Fibroblast of skin of left quadriceps (primary cell): ENCODE data around the gene JAKMIP1.
"Not testable (repeated sequence)": the region's sequence is repeated elsewhere in the genome, so short reads cannot be mapped to it uniquely, and the experiment has no call there.

ENCODE experiments used
- DNase-seq, 2 experiments: peaks; one replicate each; pipeline ENCODE4 v3.0.0-alpha.2; 2013; ENCODE audit warnings: low read depth in 2 of 2

The JAKMIP1 gene

DNA sequence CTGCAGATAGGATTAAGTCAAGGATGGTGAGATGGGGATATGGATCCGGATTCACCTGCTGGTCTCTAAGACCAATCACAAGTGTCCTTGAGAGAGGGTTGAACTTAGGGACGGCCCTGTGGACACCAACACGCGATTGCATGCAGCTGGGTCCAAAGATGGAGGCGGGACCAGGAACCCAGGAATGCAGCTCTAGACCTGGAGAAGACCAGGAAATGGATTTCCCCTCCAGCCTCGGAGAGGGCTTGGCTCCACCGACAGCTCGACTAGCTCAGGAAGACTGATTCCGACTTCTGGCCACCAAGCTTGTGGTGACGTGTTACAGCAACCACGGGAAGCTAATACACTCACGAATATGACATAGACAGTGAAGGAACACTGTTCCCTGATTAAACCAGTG is 186.8 kb downstream of the JAKMIP1 start:
- no peak for DNase-seq

GRCh38 chr4:6012200-6012599 is 188.1 kb downstream of the JAKMIP1 start:
- DNase-seq = no peak

DNA sequence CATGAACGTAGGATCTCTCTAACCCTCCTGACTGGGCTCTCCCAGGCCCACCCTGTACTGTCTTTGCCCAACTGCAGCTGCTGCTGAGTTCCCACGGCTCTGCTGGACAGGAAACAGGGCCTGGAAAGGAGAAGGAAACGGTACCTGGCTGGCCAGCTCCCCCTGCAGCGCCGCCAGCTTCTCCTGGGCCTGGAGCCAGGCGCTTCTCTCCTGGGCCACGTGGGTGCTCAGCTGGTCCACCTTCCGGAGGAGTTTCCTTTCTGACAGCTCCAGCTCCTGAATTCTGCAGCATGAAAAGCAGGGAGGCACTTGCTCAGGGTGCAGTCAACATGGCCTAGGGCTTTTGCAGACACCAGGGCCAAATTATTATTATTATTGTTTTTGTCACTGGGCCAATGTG is 188.7 kb downstream of the JAKMIP1 start:
- no peak for DNase-seq

GRCh38 chr4:6011271-6011671 is 189.1 kb downstream of the JAKMIP1 start:
- DNase-seq = no peak

- DNase-seq = no peak
Measured at GRCh38 chr4:6010789-6011188, 189.6 kb downstream of the JAKMIP1 start.

DNA sequence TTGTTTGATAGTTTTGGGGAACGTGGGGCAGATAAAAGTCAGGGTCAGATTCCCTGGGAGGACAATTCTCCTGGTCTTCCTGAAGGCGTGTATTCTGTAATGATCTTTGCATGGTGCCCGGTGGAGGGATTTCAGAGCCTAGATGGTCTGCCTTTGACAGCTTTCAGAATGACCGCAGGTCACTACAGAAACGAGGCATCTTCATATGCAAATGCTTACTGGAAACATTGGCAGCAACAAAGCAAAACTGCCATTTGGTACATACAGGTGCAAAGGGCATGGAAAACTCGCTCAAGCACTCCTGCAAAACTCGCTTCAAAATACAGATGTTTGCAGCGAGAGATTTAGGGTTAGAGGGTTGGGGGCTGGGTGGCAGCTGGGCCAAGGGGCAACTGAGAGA is 190.9 kb downstream of the JAKMIP1 start:
- no peak for DNase-seq

DNA sequence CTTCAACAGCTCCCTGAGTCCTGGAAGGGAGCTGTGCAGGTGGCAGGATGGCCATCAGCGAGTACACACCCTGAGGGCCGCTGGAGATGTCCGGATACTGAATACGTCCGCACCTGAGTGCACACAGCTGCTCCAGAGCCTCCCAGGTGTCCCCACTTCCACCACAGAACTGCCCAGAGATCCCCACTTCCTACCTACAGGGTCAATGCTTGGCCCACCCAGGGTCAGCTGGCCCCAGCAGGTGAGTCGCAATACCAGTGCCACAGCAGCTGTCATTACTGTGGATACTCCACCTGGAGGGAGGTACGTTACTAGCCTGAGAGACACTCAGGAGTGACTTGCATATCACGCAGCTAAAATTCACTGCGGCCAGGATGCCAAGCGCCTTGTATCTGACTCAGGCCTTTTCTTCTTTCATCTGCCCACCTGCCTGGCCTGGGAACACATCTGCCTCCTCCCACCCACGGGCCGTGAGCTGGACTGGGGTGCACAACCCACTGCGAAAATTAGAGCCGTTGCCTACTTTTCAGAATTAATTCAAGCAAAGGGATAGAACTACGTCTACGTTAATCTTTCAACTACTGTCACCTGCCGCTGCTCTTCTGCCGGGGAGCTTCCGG is 191.5 kb downstream of the JAKMIP1 start:
- no peak for DNase-seq

GRCh38 chr4:6008092-6008551 is 192.2 kb downstream of the JAKMIP1 start:
- DNase-seq = no peak

DNA sequence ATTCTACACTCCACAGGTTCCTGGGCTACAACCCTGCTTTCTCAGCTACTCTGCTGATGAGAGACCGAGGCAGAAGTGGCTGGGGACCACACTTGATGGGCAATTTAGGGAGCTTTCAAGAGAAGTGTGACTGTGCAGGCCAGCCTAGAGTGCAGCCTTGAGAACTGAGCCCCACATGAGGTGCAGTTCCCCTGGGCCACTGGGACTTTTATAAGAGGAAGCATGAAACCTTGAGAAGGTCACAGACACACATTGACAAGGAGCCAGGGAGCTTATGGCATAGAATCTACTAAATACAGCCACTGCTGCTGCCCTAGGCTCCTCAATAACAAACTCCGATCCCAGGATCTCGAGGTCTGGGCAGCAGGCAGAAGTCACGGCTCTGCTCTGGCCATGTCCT is 195.2 kb downstream of the JAKMIP1 start:
- DNase-seq = no peak

DNA sequence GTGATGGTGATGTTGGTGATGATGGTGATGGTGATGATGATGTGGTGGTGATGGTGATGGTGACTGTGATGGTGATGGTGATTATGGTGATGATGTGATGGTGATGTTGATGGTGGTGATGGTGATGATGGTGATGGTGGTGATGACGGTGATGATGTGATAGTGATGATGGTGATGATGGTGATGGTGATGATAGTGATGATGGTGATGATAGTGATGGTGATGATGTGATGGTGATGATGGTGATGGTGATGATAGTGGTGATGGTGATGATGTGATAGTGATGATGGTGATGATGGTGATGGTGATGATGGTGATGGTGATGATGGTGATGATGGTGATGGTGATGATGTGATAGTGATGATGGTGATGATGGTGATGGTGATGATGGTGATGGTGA is 196.9 kb downstream of the JAKMIP1 start:
- DNase-seq = not testable (repeated sequence)

DNA sequence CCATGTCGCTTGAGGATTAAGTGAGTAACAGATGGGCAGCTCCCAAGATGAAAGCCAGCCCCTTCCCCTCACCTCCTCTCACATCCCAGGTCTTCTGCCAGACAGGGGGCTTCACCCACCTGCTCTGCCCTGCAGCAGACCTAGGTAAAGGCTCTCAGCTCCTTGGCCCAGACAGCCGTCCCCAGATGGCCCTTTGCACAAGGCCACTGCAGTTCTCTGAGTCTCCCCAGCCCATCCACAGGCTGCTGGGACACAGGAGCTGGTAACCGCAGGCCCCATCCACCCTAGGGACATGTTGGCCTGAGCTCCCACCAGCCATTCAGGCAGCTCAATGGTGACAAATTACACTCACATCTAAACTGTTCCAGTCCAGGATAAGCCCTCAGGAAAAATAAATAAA is 197.4 kb downstream of the JAKMIP1 start:
- no peak for DNase-seq

GRCh38 chr4:6002492-6002833 is 197.9 kb downstream of the JAKMIP1 start:
- DNase-seq = no peak

- no peak for DNase-seq
Measured at GRCh38 chr4:6001680-6002491, 198.5 kb downstream of the JAKMIP1 start.

DNA sequence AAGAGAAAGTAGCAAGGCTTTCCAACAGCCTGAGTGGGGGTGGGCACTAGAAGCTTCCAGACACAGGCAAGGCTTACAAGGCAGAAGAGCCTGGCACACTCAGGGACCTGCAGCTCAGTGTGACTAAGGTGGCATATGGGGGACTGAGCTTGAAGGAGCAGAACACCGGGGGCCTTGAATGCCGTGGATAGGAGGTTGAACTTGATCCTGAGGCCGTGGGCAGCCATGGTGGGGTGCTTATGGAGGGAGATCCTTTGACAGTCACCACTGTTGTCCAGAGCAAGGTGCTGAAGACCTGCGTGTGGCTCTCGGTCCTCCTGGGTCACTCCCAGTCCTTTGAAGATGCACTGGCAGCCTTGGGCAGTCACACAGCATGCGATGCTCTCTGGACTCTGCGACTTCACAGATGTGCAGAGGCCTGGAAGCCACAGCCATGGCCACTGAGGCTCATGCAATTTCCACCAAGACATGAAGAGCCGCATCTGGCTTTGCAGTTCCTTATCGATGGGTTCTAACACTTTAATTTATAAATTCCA is 200.5 kb downstream of the JAKMIP1 start:
- DNase-seq = no peak

DNA sequence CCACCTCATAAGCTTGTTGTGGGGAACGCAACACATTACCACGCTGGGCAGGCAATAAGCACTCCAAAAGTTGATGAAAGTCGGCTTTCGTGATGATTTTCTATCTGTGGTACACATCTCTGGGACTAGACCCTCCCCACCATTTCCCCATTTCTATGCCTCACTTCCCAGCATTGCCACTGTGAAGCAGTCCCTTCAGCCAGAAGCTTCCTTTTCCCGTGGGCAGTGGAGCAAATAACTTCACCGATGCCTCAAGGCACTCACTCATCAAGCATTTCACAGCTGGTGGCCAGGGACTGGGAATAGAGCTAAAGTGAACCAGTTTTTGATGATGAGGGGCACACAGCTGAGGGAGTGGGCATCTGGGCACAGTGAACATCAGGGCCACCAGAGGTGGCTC is 201.0 kb downstream of the JAKMIP1 start:
- no peak for DNase-seq

- DNase-seq = peak; percentile 11 to 12
Measured at GRCh38 chr4:5998333-5998936, 201.9 kb downstream of the JAKMIP1 start.

GRCh38 chr4:5996641-5997040 is 203.7 kb downstream of the JAKMIP1 start:
- no peak for DNase-seq

DNA sequence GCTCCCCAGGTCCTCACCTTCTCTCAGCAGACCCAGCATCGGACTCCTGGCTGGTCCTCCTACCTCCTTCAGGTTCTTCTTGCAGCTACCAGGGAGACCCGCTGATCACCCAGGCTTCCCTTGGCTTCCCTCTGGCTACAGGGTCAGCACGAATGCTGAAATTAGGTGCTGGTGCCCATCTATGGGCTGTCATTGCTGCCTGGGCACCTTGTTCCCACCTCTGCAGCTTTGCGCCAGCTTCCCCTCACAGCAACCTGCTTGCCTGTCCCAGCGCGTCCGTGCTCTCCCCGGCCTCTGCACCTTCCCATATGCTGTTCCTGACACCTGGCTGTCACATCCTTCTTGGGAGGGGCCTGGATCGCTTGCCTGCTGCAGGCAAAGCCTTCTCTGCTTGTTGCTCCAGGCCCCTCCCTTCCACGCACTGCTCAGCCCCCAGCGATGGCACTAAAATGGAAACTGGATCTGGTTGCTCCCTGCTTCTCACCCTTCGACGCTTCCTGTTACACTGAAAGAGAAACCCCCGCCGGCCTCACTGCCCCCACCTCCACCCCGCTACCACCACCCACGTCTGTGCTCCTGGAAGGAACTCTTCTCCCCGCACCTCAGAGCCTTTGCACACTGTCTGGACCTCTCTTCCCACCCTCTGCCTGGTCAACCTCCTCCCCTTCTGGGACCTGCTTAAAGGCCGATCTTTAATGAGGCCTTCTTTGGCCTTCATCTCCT is 204.3 kb downstream of the JAKMIP1 start:
- no peak for DNase-seq

DNA sequence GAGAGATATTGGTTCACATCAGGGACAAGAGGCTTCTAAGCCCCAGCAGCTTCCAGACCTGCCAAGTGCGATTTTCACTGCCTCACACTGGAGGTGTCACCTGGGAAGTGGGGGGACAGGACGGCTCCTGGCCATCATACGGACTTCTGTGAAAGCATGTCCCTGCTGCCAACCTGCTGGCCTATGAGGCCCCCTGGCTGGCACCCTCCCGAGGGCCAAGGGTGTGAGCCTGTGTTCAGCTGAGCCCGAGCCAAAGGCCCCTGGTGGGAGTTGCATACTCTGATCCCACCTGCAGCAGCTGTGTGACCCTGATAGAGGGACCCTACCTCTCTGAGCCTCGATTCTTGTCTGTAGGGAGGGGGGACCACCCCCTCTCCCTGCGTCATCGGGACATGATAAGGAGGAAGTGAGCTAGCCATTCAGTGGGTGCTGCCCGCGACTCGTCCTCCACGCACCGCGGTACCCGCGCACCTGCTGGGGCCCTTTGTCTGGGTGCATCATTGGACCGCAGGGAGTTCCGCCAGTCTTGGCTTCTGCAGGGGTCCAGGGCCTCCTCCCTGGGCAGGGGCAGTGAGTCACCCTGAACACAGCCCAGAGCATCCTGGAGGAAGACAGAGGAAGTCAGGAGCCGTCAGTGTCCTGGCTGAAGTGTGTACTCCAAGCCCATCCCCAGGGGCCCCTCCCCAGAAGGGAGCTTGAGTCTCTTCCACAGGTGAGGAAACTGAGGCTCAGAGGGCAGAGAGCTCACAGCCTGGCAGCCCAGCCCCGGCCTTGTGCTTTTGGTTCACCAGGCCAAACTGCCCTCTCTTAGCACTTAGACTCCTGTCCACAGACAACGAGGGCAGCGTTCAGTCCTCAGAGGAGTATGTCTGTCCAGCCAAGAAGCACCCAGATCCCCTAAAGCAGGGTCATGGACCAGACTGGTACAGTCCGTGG is 206.2 kb downstream of the JAKMIP1 start:
- DNase-seq = no peak

GRCh38 chr4:5993346-5993745 is 207.0 kb downstream of the JAKMIP1 start:
- DNase-seq = not testable (repeated sequence)

DNA sequence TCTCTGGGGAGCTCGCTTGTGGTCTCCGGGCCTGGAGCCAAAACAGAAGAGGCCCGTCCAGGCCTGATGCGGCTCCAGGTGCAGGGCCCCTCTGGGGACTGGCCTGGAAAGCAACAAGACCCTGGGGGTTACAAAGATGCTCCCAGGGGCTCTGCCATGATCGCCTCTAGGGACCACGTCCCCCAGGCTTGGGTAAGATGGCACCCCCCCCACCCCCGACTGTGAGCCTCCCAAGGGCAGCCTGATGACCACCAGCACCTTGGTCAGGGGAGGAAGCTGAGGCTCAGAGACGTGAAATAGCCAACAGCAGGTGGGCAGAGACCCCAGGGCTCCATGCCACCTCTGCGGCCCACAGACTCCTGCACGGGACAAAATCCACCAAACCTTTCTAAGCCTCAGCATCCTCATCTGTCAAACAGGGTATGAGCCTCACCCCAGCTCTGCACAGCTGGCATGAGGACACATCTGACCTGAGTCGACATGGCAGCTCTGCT is 207.5 kb downstream of the JAKMIP1 start:
- DNase-seq = no peak
